HG03025 (cell line): Measurements from ENCODE around the gene WNT3.
"Not testable (repeated sequence)": the region's sequence is repeated elsewhere in the genome, so short reads cannot be mapped to it uniquely, and the experiment has no call there.

Experiments used
- ATAC-seq: cut with Tn5 transposase; IDR thresholded peaks from one replicate; pipeline ENCODE4 v1.9.1; 2021; ENCODE audit warnings: mild to moderate bottlenecking, moderate library complexity; ENCODE audit not compliant: unreplicated experiment, low FRiP score

The WNT3 gene

DNA sequence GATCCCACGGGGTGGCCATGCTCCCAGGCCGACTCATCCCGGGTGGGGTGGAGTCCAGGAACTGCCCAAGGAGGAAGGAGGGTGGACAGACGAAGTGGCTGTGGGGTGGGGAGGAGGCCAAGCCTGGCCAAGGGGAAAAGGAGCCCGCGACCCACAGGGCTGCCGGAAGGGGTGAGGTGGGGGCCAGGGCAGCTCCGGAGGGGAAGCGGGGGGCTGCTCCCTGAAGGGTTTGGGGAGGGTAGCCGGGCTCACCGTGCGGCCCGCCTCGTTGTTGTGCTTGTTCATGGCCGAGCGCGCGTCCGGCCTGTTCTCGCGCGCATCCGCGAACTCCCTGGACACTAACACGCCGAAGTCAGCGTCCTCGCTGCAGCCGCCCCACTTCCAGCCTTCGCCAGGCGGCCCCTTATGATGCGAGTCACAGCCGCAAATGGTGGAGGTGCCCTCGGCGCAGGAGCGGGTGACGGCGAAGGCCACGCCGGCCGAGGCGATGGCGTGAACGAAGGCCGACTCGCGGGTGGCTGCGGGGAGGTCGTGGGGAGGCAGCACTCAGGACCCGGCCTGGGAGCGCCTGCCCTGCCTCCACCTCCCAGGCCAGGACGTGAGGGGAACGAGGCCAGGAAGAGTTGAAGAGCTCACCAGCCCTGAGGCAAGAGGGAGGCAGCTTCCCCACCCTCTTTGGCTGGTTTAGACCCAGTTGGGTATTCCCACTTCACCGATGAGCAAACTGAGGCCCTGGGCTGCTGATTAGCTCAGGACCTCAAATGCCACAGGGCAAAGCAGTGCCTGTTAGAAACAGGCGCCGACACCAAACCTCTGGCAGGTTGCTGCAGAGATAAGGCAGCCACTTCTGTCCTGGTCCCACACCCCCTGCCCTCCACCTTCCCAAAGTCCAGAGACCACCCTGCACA is 48.7 kb downstream of the WNT3 start:
- no peak for ATAC-seq

DNA sequence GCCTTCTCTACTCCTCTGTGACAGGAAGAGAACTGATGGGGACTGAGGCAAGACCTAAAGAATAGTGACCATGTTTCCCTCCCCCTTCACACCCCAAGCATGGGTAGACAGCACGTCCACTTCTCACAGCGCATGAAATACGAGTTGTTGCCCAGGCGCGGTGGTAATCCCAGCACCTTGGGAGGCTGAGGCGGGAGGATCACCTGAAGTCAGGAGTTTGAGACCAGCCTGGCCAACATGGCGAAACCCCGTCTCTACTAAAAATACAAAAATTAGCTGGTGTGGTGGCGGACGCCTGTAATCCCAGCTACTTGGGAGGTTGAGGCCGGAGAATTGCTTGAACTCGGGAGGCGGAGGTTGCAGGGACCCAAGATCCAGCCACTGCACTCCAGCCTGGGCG is 49.6 kb downstream of the WNT3 start:
- ATAC-seq: not testable (repeated sequence)

DNA sequence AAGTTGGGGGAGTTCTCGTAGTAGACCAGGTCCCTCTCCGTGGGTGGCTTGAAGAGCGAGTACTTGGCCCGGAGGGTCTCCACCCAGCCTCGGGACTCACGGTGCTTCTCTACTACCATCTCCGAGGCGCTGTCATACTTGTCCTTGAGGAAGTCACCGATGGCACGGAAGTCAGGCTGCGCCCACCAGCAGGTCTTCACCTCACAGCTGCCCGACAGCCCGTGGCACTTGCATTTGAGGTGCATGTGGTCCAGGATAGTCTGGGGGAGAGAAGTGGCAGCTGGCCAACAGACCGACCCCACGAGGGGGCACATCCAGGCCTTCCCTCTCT is 50.0 kb downstream of the WNT3 start:
- no peak for ATAC-seq

DNA sequence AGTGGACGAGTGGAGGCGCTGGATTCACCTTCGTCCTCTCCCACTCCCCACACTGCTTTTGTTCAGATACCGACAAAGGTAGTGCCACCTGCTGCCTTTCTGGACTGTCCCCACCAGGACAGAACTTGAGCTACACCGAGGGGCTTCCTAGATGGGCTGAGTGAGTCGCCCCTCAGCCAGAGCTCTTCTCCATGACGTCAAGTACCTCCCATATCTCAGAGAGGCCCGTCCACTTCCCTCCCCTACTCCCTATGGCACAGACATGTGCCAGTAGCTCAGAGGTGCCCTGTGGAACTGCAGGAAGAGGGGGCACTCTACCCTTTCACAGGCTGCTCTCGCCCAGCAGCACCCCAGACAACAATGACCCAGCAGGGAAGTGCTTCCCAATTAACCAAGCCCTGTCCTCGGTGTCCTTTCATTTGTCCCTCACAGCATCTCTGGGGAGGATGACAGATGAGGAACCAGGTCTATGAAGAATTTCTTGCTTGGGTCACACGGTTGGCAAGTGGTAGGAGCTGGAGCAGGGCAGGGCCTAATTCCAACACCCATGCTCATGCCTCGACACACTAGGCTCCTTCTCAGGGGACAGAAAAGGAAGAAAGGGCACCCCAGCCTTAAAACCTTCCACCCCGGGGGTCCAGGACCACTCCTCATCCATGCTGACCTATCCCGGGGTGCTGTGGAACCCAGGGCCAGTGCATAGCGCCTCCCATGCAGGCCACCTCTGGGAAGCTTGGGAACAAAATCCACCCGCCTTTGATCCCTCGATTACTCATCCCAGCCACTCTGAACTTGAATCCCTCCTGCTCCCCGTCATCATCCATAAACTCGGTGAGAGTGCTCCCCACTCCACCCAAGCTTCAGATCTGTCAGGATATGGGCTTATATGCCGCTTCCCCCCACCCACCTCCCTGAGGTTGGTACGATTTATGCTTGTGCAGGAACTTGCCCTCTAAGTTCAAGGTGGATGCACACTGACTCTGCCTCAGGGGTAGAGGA is 51.7 kb downstream of the WNT3 start:
- no peak for ATAC-seq

DNA sequence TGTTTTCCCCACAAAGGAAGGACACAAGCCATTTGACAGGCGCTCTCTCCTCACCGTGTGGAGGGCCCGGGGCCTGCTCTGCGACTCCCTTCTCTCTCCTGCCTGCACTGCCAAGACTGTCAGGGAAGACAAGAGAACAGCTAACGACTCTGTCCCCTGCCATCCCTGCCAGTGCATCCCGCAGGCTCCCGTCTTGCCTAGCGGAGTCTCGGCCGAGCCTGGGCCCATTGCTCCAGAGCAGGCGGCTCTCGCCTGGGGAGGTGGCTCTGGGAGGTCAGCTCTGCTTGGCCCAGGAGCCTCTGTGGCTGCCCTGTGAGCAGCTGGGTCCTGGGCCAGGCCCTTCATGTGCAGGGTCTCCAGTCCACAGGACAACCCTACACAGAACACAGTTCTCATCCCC is 53.0 kb downstream of the WNT3 start:
- no peak for ATAC-seq

DNA sequence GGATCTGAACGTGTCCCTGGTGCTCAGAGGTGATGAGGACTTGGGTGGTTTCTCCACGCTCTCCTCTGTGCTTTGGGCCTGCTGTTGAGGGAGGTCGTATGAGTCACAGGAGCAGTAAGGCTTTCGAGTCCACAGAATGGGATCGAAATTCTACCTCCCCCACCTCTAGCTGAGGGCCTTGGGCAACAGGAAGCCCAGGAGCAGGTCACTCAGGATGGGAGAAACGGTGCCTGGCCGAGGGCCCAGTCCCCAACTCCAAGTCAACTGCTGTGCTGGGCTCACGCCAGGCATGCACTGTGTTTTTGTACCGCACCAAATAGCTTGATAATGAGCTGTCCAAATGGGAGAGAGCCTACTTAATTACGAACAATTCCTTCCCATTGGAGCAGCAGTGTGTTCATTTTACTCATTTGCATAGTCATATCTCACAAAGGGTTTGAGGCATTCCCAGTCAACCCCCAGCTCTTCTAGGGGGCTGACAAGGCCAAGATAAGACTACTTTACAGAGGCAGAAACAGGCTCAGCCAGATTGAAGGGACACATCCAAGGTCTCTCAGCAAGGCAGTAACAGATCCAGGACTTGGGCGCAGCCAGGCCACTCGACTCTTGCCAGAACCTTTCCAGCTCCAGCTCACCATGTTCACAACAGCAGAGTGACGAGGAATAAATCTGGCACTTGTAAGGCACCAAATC is 53.6 kb downstream of the WNT3 start:
- no peak for ATAC-seq

DNA sequence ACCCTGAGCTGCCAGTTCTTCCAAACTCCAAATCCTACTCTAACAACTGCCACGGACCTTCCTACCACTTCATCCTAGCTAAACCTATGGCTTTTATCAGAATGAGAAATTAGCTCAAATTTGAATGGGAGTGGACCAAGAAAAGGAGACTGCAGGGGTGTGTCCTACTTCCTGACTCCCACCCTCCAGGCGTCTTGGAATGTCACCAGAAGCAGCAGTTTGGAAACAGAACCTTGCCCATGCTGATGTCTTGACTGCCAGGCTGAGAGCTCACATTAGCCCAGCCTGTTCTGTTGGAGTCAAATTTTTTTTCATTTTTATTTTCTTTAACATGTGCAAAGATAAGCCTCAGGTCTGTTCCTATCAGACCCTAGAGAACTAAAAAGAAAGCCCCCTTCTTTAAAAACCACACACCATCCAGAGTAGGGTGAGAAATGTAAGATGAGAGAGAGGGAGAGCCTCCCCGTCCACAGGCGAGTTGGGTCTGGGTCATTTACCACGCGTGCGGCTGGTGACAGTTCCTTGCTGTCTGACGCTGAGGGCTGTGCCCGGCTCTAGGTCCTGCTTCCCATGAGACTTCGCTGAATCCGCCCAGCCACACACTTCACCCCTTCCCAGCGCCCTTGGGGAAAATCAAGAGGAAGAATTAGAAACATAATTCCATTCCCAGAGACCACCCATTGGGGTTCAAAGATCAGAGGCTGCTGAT is 54.3 kb downstream of the WNT3 start:
- ATAC-seq: no peak

DNA sequence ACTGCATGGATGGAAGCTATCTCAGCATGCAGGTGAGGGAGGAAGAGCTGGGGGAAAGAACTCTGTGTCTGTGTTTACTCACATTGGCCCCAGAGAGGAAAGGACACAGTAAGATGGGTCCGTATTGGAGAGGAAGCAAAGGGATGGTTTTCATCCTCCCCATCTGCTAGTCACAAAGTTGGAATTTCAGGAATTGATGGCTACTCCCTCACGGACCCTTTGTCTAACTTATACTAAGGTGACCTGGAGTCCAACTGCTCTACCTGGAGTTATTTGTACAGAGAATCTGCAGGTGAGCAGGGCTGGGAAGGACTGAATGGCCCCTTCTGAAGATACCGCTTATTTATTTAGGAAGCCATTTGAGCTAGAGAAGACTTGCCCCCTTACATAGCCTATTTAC is 55.1 kb downstream of the WNT3 start:
- ATAC-seq: no peak

DNA sequence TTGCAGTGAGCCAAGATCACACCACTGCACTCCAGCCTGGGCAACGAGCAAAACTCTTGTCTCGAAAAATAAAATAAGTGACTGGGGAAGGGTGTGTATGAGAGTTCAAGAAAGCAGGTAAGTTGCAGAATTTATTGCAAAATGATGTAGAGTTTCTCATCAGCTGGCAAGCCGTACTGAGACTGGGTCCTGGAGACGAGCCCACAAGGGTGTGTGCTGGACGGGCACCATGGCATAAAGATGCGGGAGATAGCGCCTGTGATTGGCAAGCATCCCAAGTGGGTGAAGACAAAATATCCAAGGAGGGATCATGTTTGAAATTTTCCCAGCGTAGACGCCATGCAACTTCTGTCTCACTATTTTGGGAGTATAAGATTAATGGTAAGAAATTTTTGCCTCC is 59.4 kb downstream of the WNT3 start:
- ATAC-seq: no peak

DNA sequence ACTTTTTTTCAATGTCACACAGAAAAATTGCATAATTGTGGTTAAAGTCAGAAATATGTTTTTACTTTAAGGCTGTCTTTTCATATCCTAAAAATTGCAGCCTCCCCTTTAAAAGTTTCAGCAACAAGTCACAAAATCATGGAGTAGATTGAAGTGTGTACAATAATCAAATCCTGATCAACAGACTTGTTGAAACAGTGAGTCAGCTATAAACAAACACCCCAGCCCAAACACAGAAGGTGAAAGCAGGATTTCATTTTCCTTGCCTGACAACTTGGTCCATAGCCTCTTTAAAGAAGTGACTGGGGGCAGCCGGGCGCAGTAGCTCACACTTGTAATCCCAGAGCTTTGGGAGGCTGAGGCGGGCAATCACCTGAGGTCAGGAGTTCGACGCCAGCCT is 59.9 kb downstream of the WNT3 start:
- ATAC-seq: no peak

DNA sequence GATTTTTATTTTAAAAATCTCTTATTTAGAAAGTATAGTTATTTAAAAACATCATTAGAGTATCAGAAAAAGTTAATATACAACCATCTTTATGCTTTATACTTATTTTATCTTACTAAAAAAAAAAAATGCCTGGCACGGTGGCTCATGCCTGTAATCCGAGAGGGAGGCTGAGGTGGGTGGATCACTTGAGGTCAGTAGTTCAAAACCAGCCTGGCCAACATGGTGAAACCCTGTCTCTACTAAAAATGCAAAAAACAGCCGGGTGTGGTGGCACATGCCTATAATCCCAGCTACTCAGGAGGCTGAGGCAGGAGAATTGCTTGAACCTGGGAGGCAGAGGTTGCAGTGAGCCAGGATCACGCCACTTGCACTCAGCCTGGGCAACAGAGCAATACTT is 60.9 kb downstream of the WNT3 start:
- ATAC-seq: not testable (repeated sequence)

DNA sequence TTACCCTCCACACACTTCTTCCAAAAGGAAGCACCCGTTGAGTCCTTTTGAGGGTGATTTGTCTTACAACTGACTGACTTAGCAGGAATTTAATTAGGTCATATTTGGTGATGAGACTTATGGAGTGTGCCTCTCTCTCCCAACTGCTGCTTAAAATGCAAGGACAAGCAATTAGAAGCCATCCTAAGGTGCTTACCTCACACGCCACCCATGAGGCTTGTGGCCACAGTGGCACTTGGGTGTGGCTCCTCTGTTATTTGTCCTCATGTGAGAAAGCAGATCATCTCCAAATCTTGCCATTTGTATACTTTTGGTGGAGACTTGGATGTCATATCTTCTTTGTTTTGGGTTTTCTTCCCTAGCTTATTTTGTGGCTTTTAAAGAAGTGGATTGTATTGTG is 61.6 kb downstream of the WNT3 start:
- no peak for ATAC-seq

DNA sequence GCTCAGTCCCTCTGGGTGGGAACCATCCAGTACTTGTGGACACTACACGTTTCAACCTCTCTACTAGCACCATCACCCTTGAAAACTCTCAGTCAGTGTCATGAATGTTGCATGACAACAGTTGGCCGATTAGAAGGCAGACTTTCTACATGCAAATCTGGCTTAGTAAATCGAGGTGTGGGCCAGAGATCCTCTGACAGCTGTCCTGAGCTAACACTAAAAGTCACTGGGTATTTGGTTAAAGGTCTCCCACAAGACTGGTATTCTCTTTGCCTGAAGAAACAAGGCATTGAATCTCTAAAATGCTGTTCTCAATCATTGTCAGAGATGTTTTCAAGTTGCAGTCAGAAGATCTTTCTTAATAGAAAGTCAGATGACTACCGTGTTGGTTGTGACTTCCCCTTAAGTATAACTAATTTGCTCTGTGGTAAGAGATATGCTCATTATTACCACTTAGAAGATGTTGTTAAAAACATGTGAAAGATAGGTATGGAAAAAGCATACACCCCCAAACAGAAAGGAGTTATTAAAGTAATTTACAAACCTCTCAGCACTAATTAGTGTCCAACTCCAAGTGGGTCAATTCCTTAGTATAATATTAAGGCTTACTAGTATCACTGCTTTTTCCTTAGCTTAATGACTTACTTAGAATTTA is 62.3 kb downstream of the WNT3 start:
- ATAC-seq: no peak

DNA sequence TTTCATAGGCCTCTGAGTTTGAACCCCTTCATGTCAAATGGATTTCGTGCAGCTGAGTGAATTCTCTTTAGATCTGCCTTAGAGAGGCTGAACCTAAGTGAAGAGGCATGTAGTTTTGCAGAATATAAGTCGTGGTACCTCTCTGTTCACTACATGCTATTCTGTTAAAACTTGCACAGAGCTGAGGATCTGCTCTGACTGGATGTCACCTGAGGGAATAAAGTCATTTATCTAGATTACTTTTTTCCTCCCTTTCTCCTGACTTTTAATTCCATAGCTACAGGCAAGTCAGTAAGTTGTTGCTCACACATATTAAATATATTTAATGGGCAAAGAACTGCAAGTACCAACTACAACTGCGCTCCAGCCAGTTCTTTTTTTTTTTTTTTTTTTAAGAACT is 64.7 kb downstream of the WNT3 start:
- no peak for ATAC-seq

DNA sequence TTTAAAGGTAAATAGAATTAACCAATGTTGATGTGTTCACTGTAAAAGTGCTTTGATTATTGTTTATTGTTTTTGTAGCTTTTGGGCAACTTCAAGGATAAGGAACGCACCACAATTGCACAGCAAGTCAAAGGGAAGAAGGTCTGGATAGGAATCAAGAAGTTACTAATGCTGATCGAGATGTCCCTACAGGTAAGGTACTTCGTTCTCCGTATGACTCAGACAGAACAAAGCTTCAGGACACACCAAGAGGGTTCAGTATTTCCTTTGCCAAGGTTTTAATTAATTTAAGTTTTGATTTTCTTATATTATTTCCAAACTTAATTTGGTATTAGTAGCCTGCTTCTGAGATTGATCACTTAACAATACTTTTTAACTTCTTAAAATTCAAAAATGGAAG is 67.1 kb downstream of the WNT3 start:
- ATAC-seq: no peak

DNA sequence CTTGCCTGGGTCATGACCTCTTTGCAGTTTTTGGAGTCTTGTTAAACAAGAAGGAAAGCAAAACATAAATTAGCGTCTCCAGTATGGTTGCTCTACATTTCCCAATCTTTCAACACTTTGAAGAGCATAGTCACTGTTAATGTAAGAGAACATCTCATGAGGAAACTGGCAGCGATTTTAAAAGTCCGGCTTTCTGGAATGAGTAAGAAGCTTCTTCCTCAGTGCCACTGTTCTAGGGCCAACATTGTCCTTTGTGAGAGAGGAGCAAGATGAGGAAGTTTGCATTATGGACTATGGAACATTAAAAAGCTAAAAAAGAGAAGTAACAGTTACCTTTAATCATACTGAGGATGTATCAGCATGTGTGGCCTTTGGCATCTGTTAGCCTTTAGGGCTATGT is 73.1 kb downstream of the WNT3 start:
- ATAC-seq: no peak

DNA sequence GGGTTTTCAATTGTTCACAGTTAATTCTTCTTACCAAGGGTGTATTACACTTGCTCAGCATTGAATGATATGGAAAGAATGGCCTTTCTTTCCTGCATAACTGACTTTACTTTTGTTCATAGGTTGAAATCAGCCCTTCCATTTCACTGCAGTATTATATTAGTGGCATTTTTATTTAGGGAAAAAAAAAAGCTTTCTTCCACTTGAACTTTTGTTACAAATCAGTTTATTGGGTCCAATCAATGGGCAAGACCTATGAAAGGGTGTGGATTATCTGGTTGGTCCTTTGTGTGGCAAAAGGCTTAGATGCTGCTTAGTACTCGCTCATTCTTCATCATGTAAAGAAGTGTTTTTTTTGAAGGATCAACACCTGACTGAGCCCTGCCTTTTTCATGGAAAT is 74.1 kb downstream of the WNT3 start:
- ATAC-seq: no peak

DNA sequence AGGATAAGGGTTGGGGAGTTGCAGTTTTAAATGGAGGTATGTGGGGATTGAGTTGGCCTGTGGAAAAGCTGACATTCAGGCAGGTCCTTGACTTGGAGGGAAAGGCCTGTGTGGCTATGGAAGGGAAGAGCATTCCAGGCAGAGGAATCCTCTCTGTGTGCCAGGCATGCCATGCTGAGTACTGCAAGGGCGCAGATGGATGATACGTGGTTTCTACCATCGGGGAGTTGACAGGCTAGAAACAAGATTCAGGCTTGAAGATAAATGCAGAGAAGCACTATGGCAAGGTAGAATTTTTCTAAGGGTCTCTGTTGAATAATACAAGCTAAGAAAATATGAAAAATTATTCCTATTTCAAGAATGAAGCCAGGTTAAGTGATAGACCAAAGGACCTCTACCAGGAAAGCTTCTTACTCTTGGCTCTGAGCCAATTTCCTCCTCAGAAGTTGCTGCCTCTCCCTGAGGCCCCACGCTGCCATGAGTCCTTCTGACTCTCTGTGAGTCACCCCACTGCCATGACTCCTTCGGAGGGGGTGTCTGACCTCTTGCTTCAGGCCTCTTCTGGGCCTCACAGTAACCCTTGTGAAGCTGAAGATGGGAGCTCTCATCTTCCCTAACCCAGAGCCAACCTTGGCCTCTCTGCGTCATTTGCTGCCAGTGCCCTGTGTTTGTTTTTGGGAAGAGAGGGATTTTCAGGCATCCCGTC is 75.8 kb downstream of the WNT3 start:
- ATAC-seq: no peak

DNA sequence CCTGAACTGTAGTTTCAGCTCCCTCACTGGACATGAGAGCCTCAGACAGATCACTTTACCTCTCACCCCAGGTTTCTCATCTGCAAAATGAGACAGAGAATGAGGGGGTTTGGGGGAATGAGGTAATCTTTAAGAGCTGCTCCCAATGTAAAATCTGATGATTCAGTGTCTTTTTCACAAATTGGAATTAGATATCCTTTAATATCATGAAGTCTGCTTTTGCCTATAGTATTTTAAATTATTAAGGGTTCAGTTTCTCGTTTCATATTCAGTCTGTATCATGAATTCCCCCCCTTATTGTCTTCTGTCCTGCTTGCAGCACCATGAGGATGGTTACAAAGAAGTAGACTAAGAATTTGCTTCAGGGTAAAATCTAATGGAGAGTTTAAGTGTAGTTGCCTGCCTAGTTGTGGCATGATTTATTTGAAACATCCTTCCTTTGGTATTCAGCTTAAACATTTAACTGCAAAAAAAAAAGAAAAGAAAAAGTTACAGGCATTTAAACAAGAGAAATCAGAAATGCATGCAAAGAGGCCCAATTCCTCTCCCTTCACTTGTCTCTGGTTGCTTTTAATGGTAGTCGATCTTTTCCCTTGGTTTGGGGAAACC is 77.3 kb downstream of the WNT3 start:
- no peak for ATAC-seq
